H1 (cell line): ENCODE data around the gene RFX3. TPM values are rescaled to one million over a fixed set of nuclear protein-coding genes. Genes with fewer than 3 reads are reported as not detected.

ENCODE experiments used
- BRCA1 ChIP-seq: IDR thresholded peaks from 2 replicates; pipeline ENCODE4 v1.6.1; 2012; ENCODE audit warnings: low read depth, low read length, improper control_type of control experiment
- KDM5A ChIP-seq: fragments of 200-600 bp; IDR thresholded peaks from 2 replicates; pipeline ENCODE4 v1.7.1; 2012; ENCODE audit warnings: mild to moderate bottlenecking, low read length, inconsistent platforms, mixed read lengths
- polyA plus RNA-seq, 7 experiments: library from polyadenylated mRNA; depleted of rRNA in 3 of 7; stranded (reverse) in 5 of 7; unstranded in 2 of 7; fragments of >200 nt in 5 of 7; fragments of 200-250 nt in 2 of 7; gene quantifications; 1 replicate in 5 of 7; 2 replicates in 1 of 7; 4 replicates in 1 of 7; pipeline versions ENCODE4 v1.2.1 to v1.2.3, GENCODE V29; 2011 to 2013; ENCODE audit warnings: missing spikeins in 2 of 7, mixed read lengths in 2 of 7
- total RNA-seq: library from RNA; stranded (reverse); fragmentation: NEBNext Ultra II Directional; extraction: Animal tissue kit (Norgen Biotek cat#: 25700); gene quantifications from 2 replicates; pipeline ENCODE4 v1.2.1, GENCODE V29; 2021
- TF ChIP-seq, protein P1 (sequence below): IDR thresholded peaks from 2 replicates; pipeline ENCODE4 v1.6.1; 2012; ENCODE audit warnings: inconsistent platforms

Gene RFX3
- total and polyA plus RNA-seq, 2 of the 8 experiments (the other 6 are each of a cell fraction or from before 2014, with no cell fraction given) = 4.9 to 22.6 TPM

GRCh38 chr9:3261484-3261883 is 264.3 kb downstream of the RFX3 start (continued):
- TF ChIP-seq, protein P1, sequence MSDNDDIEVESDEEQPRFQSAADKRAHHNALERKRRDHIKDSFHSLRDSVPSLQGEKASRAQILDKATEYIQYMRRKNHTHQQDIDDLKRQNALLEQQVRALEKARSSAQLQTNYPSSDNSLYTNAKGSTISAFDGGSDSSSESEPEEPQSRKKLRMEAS = no peak
- TF ChIP-seq KDM5A = no peak
- no peak for TF ChIP-seq BRCA1
- TF ChIP-seq, all 59 proteins: peak for 0
